Activated effector memory CD4-positive, alpha-beta T cell treated with Interleukin-2 at 50 U/mL for 16 hours (primary cell): ENCODE measurements around the gene ATP1B1.

Source experiments
- DNase-seq: peaks from one replicate; pipeline ENCODE4 v3.0.0-alpha.2; 2020

Gene ATP1B1

DNA sequence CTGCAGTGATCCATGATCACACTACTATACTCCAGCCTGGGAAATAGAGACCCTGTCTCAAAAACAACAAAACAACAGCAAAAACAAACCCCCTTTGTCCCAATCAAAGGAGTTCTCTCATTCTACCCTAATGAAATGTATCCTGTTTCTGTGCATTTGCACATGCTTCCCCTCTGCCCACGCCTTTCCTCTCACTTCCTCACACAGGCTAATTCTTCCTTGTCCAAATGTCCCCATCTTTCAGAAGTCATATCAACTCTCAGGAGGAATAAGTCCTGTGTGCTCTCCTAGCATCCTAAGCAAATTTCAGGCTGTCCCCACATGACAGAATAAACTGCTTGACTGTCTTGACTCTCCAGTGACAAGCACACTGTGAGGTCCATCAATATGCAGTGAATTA, 8.1 kb upstream of the ATP1B1 start:
- no peak for DNase-seq

GRCh38 chr1:169099561-169099960, 6.9 kb upstream of the ATP1B1 start:
- DNase-seq, result no peak

DNA sequence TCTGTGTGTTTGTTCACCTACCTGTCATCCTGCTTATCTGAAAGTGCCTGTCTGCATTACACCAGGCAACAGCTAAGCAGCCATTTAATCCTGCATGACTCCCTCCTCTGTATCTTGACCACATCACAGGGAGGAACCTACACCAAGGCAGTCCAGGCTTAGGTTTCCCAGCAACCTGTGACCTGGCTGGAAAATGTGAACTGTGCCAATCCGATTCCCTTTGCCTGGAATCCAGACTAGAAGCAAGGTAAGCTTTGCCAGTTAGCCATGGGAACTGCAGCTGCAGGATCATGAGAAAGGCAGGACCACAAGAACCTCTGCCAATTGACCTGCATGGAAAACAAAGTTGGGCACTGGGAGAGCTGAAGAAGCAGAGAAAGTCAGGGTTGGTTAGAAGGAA, 6.3 kb upstream of the ATP1B1 start:
- DNase-seq, result no peak

DNA sequence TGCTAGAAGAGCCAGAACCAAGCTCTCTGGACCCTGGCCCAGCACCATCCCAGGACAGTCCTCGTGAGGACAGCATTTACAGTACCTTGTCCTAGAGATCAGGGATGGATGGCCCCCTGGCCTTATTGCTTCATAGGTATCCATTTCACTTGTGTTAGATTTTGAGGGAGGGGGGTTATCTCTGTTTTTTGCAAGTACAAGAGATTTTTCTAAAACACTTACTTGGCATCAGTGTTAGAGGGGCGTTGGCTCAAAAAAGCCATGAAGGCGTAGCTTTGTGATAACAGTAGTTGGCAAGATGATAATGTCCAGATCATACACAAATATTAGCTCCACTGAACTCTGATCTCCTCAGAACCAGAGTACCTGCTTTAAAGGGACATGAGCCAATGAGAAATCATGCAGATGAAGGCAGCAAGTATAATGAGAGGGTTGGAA, 5.8 kb upstream of the ATP1B1 start:
- no peak for DNase-seq

GRCh38 chr1:169102567-169102966, 3.9 kb upstream of the ATP1B1 start:
- no peak for DNase-seq

- no peak for DNase-seq
Measured at GRCh38 chr1:169103002-169103401, 3.5 kb upstream of the ATP1B1 start.

GRCh38 chr1:169103480-169103893, 3.0 kb upstream of the ATP1B1 start:
- DNase-seq, result no peak

- DNase-seq, result no peak
Measured at GRCh38 chr1:169105087-169105433, 1.4 kb upstream of the ATP1B1 start.

DNA sequence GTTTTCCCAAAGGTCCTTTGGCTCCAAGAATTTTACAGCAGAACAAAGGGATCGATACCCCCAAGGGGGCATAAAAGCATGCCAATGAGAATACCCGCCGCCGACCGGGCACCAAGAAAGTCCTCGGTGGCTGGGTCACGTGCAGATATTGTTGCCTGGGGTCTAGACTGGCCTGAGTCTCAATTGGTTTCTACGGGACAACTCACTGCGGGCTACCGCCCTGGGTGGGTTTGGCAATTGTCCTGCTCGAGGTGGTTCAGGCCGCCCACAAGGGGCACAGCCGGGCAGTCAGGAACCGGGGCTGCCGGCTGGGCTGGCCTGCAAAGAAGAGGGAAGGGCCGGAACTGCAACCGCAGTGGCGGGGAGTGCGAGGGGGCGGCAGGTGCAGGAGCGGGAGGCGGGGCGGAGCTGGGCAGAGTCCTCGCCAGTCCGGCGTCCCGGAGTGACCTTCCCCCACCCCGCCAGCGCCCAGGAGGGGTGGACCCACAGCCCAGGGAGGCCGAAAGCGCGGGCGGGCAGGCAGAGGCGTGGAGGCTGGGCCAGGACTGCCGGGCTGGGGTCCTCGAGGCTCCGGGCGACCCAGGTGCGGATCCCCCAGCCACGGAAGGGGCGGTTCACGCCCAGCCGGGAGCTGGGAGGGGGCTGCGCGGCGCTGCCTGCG, 926 bp upstream of the ATP1B1 start:
- no peak for DNase-seq

DNA sequence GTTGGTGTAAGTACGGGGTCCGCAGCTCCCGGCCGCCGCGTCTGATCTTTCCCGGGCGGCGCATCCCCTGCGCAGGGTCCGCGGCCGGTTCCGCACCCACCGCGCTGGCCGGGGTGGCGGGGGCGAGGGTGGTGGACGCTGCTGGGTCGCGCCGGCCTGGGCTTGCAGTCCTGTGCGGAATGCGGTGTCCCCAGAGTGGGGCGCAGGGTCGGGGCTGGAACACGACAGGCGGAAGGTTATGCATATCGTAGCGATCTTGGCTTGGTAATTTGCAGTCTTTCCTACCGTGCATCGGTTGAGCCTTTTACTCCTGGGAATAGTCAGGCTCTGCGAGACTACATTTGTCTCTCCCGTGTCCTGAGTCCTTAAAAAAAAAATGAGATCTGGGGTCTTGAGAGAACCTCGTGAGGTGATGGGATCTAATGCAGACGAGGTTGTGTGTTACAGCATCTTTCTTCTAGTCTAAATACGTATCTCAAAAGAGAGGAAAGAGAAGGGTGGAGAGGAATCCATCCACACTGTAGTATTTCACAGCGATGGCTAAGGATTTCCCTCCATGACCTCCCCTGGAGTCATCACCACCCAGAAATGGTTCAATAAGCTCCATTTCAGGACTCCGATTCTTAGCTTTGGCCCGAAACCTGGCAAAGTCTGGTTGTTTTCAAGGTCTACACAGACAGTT, 572 bp downstream of the ATP1B1 start:
- DNase-seq, result no peak

GRCh38 chr1:169107603-169108208, 1.2 kb downstream of the ATP1B1 start:
- DNase-seq, result no peak

DNA sequence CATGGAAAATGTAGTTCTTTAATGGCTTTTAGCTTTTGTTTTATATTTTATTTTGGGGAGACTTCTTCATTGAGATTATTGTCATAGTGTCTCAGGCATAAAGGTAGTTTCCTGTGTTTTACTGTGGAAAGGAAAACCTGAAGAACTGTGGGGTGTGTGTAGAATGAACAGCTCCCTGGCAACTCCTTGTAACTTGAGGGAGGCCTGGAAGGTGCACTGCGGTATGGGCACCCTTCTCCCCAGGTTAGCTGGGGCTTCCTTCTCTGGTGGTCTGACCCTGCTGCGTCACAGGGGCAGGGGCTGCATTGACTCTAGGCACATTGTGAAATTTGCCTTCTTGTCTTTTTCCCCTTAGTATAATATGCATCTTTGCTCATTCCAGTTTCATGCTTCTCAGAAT, 1.7 kb downstream of the ATP1B1 start:
- DNase-seq, result no peak

DNA sequence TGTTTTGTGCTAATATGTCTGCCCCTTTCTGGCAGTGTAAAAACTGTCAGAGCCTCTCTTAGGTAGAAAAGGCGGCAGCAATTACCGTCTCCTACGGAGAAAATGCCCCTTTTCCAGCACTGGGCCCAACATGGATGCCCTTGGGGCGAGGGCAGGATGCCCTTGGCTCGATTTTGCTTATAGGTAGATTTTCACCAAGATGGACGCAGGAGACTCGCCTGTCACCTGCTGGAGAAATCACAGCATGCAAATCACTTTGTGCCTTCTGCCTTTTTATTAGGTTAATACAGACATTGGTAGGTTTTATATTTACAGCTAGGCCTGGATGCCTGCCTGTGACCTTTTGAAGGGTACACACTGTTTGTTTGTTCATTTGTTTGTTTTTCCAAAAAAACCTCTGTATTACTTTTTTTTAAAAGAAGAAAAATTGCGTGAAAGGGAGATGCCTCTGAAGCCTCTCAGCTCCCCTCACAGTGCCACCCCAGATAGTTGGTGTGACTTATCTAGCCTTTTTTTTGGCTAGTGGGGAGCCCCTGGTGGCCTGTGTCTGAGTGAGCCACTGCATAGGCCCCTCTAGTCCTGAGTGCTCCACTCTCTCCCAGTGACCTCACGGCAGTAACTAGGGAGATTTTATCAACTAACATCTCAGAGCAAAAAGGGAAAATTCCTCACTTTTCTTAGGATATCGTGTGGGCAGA, 2.5 kb downstream of the ATP1B1 start:
- DNase-seq, result no peak

GRCh38 chr1:169109561-169110134, 3.2 kb downstream of the ATP1B1 start:
- no peak for DNase-seq

GRCh38 chr1:169110236-169110635, 3.7 kb downstream of the ATP1B1 start:
- DNase-seq, result no peak

- DNase-seq, result no peak
Measured at GRCh38 chr1:169110689-169111447, 4.4 kb downstream of the ATP1B1 start.

DNA sequence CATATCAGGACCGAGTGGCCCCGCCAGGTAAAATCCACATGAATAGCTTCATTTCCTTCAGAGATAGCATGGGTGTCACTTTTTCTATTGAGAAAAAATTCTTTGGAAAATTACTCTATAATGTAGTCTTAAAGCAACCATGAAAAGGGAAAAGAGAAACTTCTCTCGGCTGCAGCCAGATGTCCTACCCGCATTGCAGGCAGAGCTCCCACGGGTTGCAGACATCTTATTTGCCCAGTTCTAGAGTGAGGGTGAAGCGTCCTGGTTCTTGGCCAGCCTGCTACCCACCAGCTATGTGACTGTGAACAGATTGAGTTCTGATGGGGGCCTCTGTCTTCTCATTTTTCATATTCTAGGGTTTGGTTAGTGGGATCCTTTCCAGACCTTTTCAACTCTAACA, 5.0 kb downstream of the ATP1B1 start:
- DNase-seq, result no peak

DNA sequence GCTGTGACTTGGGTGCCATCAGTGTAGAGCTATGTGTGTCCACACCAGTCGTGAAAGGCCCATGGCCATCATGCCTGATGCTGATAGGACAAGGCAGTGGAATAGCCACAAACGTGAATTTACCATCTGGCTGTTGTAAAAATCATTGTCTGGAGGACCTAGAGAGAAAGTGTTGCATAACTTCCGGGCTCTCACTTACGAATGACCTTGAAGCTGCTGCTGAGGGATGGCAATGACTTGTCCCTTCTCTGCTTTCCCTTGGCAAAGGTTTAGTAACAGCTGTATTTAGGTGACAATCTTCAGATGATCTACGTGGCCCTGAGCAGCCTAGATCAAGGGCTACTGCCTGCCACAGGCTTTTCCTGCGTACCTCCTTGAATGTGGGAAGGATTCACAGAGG, 5.8 kb downstream of the ATP1B1 start:
- no peak for DNase-seq

DNA sequence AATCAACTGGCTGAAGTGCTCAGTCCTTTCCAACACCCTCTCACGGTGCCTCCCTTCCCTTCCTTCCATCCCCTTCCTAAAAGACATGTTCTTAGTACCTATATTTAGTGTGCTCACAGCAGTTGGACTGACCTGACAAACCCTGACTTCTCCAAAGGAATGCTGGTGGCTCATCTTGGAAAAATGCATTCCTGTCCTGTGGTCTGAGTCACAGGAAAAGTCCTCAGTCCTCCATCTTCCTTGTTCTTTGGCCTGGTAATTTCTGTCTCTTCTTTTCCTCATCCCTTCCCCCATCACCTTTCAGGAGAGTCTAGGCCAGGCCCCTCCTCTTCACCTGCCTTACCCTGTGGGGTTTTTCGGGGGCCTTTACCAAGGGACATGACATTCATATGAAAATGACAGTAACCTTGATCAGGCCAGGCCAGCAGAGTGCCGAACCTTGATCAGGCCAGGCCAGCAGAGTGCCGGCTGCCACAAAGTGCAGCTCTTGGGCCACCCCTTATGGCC, 7.2 kb downstream of the ATP1B1 start:
- no peak for DNase-seq

DNA sequence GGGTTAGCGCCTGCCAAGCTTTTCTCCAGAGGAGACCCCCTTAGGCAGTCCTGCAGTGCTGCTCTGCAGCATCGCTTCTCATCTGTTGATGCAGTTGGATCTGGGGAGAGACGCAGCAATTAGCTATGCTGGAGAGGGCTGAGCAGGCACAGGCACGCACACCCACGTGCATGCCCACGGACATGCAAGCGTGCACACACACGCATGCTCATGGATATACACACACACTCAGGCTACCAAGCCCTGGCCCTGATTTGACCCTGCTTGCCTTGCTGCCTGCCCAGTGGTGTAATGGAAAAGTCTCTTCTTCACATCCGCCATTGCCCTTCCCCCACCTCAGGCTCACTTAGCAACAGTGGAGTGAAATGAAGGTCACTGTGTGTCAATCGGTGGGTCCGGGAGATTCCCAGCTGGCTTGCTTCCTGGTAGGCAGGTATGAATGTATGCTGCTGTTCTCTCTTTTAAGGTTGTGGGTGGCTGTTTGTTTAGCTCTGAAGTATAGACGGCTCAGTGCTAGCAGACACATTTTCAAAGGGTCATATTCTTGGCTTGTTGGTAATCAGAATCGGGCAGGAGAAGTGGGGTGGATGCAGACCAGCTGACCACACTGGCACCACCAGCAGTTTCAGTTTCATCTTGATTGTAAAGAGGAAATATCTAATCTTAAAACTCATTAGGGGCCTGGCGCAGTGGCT, 9.5 kb downstream of the ATP1B1 start:
- DNase-seq, result no peak

DNA sequence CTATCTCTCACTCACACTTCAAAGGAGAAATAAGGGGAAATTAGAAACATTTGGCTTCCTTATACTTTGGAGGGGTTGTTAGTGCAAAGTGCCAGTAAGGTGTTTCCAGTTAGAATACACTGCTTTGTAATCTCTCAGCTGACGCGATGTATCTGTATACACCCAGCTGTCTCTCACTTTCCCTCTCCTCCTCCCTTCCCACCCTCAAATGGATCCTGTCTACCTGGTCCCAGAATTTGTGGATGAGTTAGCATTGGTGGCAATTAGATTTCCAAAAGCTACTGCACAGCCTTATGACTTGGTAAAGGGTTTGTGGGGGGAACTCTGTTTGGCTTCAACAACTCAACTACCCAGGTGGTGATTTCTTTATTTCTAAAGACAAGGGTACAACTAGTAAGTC, 10.5 kb downstream of the ATP1B1 start:
- DNase-seq, result no peak

GRCh38 chr1:169117599-169117998, 11.1 kb downstream of the ATP1B1 start:
- no peak for DNase-seq
